ENCODE data around the gene RNF151. TPM values are rescaled to one million over a fixed set of nuclear protein-coding genes. Genes with fewer than 3 reads are reported as not detected.

The RNF151 gene
- total and polyA plus RNA-seq, 8 donors, result 0.12 to 0.61 TPM; not detected in 6

DNA sequence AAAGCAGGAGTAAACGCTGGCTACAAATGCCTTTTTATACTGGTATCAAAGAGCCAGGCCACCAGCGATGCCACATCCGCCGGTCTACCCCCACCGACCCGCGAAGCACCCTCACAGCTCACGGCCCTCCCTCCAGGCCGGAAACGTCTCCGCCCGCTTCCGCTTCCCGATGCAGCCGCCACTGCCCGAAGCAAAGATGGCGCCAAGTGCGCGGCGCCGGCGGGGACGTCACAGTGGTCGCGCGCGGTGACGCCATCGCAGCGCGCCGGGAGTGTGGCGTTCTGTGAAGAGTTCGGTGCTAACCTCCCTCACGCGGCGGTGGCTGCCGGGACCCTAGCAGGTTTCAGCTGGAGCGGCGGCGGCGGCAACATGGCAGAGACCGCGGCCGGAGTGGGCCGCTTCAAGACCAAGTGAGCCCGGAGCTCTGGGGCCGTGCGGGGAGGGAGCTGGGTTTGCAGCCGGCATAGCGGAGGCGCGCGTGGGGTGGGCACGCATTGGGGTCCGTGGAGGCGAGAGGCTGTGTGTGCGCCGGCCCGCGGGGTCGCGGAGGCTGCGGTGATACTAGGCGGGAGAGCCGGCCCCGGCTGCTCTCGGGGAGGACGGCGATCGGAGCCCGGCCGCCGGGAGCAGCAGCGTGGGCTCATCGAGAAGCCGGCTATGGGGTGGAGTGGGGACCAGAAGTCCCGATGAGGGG is 5.3 kb downstream of the RNF151 start, which contains the start of gene TBL3:
TSS of gene TBL3 (plus strand) at position 258 of the 694 bp plus-strand sequence. CDS start at position 370, 112 bp downstream.
- H3K27me3 ChIP-seq, result no peaks in the 10 kb centered on the region
- ATAC-seq, result peak; percentile 94 to 97 (median 96)
- intact Hi-C loops (cut with DNase I), result no loop called here
- no peak for FAIRE-seq
- H3K36me3 ChIP-seq, result peaks cover 0 to 19% (median 14%) of the 10 kb centered on the region in 3 donors
- H3K27ac ChIP-seq, result peak within 1 kb of the TSS; percentile 87 to 93 (median 92)
- DNase-seq, result peak; percentile 89 to 97 (median 94)
- H3K9me3 ChIP-seq, result no peaks in the 10 kb centered on the region
- TF ChIP-seq, protein P1, sequence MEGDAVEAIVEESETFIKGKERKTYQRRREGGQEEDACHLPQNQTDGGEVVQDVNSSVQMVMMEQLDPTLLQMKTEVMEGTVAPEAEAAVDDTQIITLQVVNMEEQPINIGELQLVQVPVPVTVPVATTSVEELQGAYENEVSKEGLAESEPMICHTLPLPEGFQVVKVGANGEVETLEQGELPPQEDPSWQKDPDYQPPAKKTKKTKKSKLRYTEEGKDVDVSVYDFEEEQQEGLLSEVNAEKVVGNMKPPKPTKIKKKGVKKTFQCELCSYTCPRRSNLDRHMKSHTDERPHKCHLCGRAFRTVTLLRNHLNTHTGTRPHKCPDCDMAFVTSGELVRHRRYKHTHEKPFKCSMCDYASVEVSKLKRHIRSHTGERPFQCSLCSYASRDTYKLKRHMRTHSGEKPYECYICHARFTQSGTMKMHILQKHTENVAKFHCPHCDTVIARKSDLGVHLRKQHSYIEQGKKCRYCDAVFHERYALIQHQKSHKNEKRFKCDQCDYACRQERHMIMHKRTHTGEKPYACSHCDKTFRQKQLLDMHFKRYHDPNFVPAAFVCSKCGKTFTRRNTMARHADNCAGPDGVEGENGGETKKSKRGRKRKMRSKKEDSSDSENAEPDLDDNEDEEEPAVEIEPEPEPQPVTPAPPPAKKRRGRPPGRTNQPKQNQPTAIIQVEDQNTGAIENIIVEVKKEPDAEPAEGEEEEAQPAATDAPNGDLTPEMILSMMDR (IDR thresholded peaks at IDR 0.05), result no peak
- 0 to 1% methylated on average over 65 to 78 of the region's 78 CpGs for WGBS, 2 donors
- peaks cover 0 to 13% (median 12%) of the 10 kb centered on the region in 3 donors for H3K4me1 ChIP-seq
- H3K4me3 ChIP-seq, result peak within 1 kb of the TSS; percentile 85 to 99 (median 98)

DNA sequence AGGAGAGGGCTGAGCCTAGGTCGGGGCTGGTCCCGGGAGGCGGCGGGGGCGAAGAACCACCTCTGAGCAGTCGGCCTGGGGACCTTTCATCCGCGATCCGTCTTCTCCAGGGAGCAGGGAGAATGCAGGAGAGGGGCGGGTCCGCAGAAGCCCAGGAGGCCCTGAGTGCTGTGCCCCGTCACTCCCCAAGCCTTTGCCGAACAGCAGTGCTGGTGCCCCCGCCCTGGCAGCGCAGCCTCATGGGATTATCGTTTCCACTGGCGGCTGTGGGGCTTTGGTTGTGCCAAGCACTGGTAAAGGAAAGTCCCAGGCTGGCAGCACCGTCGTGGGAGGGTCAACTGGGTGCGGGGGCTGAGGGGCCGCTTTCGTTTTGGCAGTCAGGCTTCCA is 5.8 kb downstream of the RNF151 start:
- intact Hi-C loops (cut with DNase I), result no loop called here
- Histone ChIP-seq H3K4me1 (peaks cover 0 to 13% (median 12%) of the 10 kb centered on the region in 3 donors), H3K4me3 (peak overlapping the region; percentile 85 to 99 (median 98)), H3K27me3 (no peaks in the 10 kb centered on the region), H3K36me3 (peaks cover 0 to 24% (median 14%) of the 10 kb centered on the region in 3 donors), H3K9me3 (no peaks in the 10 kb centered on the region), H3K27ac (no peak overlapping the region)
- no peak for FAIRE-seq
- DNase-seq, result peak in 3 of 6 donors; percentile 33 to 80 (median 58)
- TF ChIP-seq, protein P1 (IDR thresholded peaks at IDR 0.05), result no peak
- peak; percentile 1 to 14 (median 4) for ATAC-seq
- WGBS, 2 donors, result 2% methylated on average over 22 of the region's 22 CpGs

DNA sequence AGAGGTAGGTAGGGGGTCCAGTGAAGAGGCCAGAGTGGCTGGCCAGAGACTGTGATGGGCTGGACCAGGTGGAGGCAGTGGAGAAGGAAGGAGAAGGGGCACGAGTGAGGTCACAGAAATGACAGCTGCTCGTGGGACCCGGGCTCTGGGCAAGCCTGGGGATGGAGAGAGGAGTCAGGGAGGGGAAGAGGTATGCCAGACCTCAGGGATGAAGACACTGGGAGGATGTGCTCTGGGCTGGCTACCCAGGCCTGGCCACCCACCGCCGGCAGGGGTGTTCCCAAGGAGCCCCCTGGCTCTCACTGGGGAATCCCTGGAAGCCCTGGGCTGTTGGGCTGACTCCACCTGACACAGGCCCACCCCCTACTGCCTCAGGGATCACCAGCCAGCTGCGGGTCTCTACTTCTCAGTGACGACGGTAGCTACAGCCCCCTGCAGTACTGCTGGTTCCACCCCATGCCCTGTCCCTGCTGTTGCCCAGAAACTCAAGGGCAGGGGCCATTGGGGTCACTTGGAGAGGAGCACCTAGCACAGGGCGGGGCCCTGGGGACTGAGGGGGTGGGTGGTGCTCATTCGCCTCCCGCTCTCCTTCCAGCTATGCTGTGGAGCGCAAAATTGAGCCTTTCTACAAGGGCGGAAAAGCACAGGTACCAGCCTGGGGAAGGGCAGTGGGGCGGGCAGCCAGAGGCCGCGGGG is 7.0 kb downstream of the RNF151 start:
- ATAC-seq (no peak), DNase-seq (peak in 3 of 6 donors; percentile 18 to 78 (median 44)), FAIRE-seq (no peak)
- Histone ChIP-seq H3K36me3 (peaks cover 0 to 29% (median 14%) of the 10 kb centered on the region in 3 donors), H3K9me3 (no peaks in the 10 kb centered on the region), H3K27me3 (no peaks in the 10 kb centered on the region), H3K4me1 (peaks cover 0 to 13% (median 12%) of the 10 kb centered on the region in 3 donors), H3K27ac (no peak overlapping the region), H3K4me3 (no peak overlapping the region)
- WGBS, 2 donors, result 87% methylated on average over 16 of the region's 16 CpGs
- TF ChIP-seq, protein P1 (IDR thresholded peaks at IDR 0.05), result no peak
- intact Hi-C loops (cut with DNase I), result no loop called here

DNA sequence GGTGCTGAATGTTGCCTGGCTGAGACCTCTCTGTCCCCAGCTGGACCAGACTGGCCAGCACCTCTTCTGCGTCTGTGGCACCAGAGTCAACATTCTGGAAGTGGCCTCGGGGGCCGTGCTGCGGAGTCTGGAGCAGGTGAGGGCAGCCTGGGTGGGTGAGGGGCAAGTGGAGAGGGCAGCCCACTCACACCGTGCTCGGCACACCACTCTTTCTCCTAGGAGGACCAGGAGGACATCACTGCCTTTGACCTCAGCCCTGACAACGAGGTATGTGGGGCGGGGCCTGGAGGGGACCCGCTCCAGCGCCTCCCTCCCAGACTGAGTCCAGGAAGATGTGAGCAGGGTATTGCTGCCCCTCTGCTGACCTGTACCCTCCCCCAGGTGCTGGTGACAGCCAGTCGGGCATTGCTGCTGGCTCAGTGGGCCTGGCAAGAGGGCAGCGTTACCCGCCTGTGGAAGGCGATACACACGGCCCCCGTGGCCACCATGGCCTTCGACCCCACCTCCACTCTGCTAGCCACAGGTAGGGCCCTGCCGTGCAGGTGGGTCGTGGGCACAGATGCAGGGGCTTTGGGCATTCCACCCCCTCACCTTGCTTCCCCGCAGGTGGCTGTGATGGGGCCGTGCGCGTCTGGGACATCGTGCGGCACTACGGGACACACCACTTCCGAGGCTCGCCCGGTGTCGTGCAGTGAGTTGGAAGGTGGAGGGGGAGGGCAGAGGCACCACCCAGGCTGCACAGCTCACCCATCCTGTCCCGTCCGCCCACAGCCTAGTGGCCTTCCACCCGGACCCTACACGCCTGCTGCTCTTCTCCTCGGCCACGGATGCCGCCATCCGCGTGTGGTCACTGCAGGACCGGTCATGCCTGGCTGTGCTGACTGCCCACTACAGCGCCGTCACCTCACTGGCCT is 7.8 kb downstream of the RNF151 start:
- Histone ChIP-seq H3K36me3 (peaks cover 0 to 29% (median 14%) of the 10 kb centered on the region in 3 donors), H3K4me1 (peaks cover 0 to 13% (median 12%) of the 10 kb centered on the region in 3 donors), H3K27ac (no peak overlapping the region), H3K27me3 (no peaks in the 10 kb centered on the region), H3K4me3 (no peak overlapping the region), H3K9me3 (no peaks in the 10 kb centered on the region)
- DNase-seq, result peak in 2 of 6 donors; percentile 50 to 78
- TF ChIP-seq, protein P1 (IDR thresholded peaks at IDR 0.05), result no peak
- intact Hi-C loops (cut with DNase I), result no loop called here
- ATAC-seq, result no peak
- FAIRE-seq, result no peak
- WGBS, 2 donors, result 91 to 94% methylated on average over 41 to 42 of the region's 42 CpGs

Measured in pancreas (tissue), 10 donors.